Mesothelial cell of epicardium (in vitro differentiated cells): ENCODE results near the gene TTC7B. TPM values are rescaled to one million over a fixed set of nuclear protein-coding genes. Genes with fewer than 3 reads are reported as not detected.
A peak's percentile ranks its signal among the peaks of the same experiment; 100 is the strongest.

Experiments
- DNase-seq, 2 experiments: peaks; one replicate each; pipeline ENCODE4 v3.0.0; 2021; ENCODE audit warnings: low spot score in 2 of 2; ENCODE audit not compliant: unreplicated experiment in 2 of 2
- H3K27ac Mint-ChIP-seq: 2 replicates; pipeline ENCODE4 v1.8.0; 2021; ENCODE audit warnings: mixed read lengths
- H3K27me3 Mint-ChIP-seq: 2 replicates; pipeline ENCODE4 v1.8.0; 2021; ENCODE audit warnings: low read depth, mixed read lengths
- H3K36me3 Mint-ChIP-seq: 2 replicates; pipeline ENCODE4 v1.8.0; 2021; ENCODE audit warnings: mixed read lengths
- H3K4me1 Mint-ChIP-seq: 2 replicates; pipeline ENCODE4 v1.8.0; 2021; ENCODE audit warnings: mixed read lengths
- H3K4me3 Mint-ChIP-seq: 2 replicates; pipeline ENCODE4 v1.8.0; 2021; ENCODE audit warnings: mild to moderate bottlenecking, moderate library complexity, mixed read lengths
- H3K9me3 Mint-ChIP-seq: 2 replicates; pipeline ENCODE4 v1.8.0; 2021; ENCODE audit warnings: mixed read lengths
- CTCF ChIP-seq: fragments of 200-600 bp; sonication (generic); IDR thresholded peaks from one replicate; pipeline ENCODE4 v1.5.0; 2021; ENCODE audit warnings: antibody characterized with exemption; ENCODE audit not compliant: unreplicated experiment
- total RNA-seq: library from RNA; stranded (reverse); gene quantifications from 3 replicates; pipeline ENCODE4 v1.2.1, GENCODE V29; 2021

Gene TTC7B
- total RNA-seq, 1 donor from 2014 or later: 56.5 TPM

- Mint-ChIP-seq H3K27ac (no peak overlapping the region), H3K36me3 (no peaks in the 10 kb centered on the region), H3K27me3 (peaks cover 3% of the 10 kb centered on the region), H3K9me3 (peaks cover 1% of the 10 kb centered on the region), H3K4me3 (no peak overlapping the region), H3K4me1 (peaks cover 27% of the 10 kb centered on the region)
- no peak for TF ChIP-seq CTCF
- no peak for DNase-seq
Measured at GRCh38 chr14:90487462-90487861, 328.8 kb downstream of the TTC7B start.

GRCh38 chr14:90487031-90487430 lies 329.2 kb downstream of the TTC7B start:
- peak in 1 of 2 experiments; percentile 25 for DNase-seq
- Mint-ChIP-seq H3K36me3 (no peaks in the 10 kb centered on the region), H3K27me3 (peaks cover 3% of the 10 kb centered on the region), H3K4me1 (peaks cover 24% of the 10 kb centered on the region), H3K4me3 (no peak overlapping the region), H3K27ac (no peak overlapping the region), H3K9me3 (peaks cover 4% of the 10 kb centered on the region)
- no peak for TF ChIP-seq CTCF

- no peak overlapping the region for H3K4me3 Mint-ChIP-seq
- no peaks in the 10 kb centered on the region for H3K36me3 Mint-ChIP-seq
- peaks cover 15% of the 10 kb centered on the region for H3K9me3 Mint-ChIP-seq
Measured at GRCh38 chr14:90484291-90484690, 331.9 kb downstream of the TTC7B start.

GRCh38 chr14:90483571-90483974 lies 332.7 kb downstream of the TTC7B start:
- TF ChIP-seq CTCF: no peak
- Mint-ChIP-seq H3K36me3 (no peaks in the 10 kb centered on the region), H3K27ac (no peak overlapping the region), H3K27me3 (peaks cover 12% of the 10 kb centered on the region), H3K9me3 (peaks cover 15% of the 10 kb centered on the region), H3K4me3 (no peak overlapping the region), H3K4me1 (peaks cover 14% of the 10 kb centered on the region)
- peak in 1 of 2 experiments; percentile 40 for DNase-seq

More at GRCh38 chr14:90484291-90484690, 331.9 kb downstream of the TTC7B start:
- no peak for TF ChIP-seq CTCF
- Mint-ChIP-seq H3K27ac (no peak overlapping the region), H3K4me1 (peaks cover 14% of the 10 kb centered on the region), H3K27me3 (peaks cover 9% of the 10 kb centered on the region)
- no peak for DNase-seq

GRCh38 chr14:90483117-90483516 lies 333.1 kb downstream of the TTC7B start:
- TF ChIP-seq CTCF: no peak
- no peak overlapping the region for H3K4me3 Mint-ChIP-seq
- DNase-seq: peak in 1 of 2 experiments; percentile 28

GRCh38 chr14:90475298-90475697 lies 340.9 kb downstream of the TTC7B start:
- Mint-ChIP-seq H3K9me3 (peaks cover 56% of the 10 kb centered on the region), H3K36me3 (peaks cover 3% of the 10 kb centered on the region), H3K27ac (no peak overlapping the region), H3K27me3 (peaks cover 12% of the 10 kb centered on the region), H3K4me3 (no peak overlapping the region), H3K4me1 (no peaks in the 10 kb centered on the region)
- DNase-seq: no peak
- no peak for TF ChIP-seq CTCF

More at GRCh38 chr14:90483117-90483516, 333.1 kb downstream of the TTC7B start:
- H3K36me3 Mint-ChIP-seq: no peaks in the 10 kb centered on the region
- peaks cover 15% of the 10 kb centered on the region for H3K9me3 Mint-ChIP-seq
- H3K4me1 Mint-ChIP-seq: peaks cover 14% of the 10 kb centered on the region
- H3K27ac Mint-ChIP-seq: no peak overlapping the region
- peaks cover 14% of the 10 kb centered on the region for H3K27me3 Mint-ChIP-seq
